GM23338 (cell line): ENCODE data around the gene RAB5IF. TPM values are rescaled to one million over a fixed set of nuclear protein-coding genes. Genes with fewer than 3 reads are reported as not detected.

Source experiments
- ATAC-seq: fragments of 200-7000 bp; cut with Tn5 transposase; 3 replicates; pipeline ENCODE4 v1.9.1; 2020
- DNase-seq: peaks from one replicate; pipeline ENCODE4 v3.0.0-alpha.2; 2015; ENCODE audit warnings: low spot score
- H2AFZ ChIP-seq: fragments of 200-600 bp; sonication (generic); 2 replicates; pipeline ENCODE4 v1.8.0; 2016; ENCODE audit warnings: antibody characterized with exemption, mild to moderate bottlenecking, moderate library complexity
- H3F3A ChIP-seq: fragments of 200-600 bp; sonication (generic); replicated peaks from 2 replicates; pipeline ENCODE4 v1.8.0; 2017; ENCODE audit warnings: antibody characterized with exemption, mixed run types, low read depth
- H3K27ac ChIP-seq: fragments of 200-600 bp; sonication (generic); 2 replicates; pipeline ENCODE4 v1.6.1; 2016; ENCODE audit warnings: low read depth
- H3K27me3 ChIP-seq: fragments of 200-600 bp; sonication (generic); 2 replicates; pipeline ENCODE4 v1.8.0; 2016; ENCODE audit warnings: mild to moderate bottlenecking, mixed run types, moderate library complexity; ENCODE audit not compliant: insufficient read depth
- H3K36me3 ChIP-seq: fragments of 200-600 bp; sonication (generic); 2 replicates; pipeline ENCODE4 v1.8.0; 2016; ENCODE audit warnings: mild to moderate bottlenecking; ENCODE audit not compliant: insufficient read depth
- H3K4me1 ChIP-seq: fragments of 200-600 bp; sonication (generic); 2 replicates; pipeline ENCODE4 v1.8.0; 2016; ENCODE audit warnings: mild to moderate bottlenecking, moderate library complexity; ENCODE audit not compliant: insufficient read depth
- H3K4me2 ChIP-seq: fragments of 200-600 bp; sonication (generic); 2 replicates; pipeline ENCODE4 v1.7.1; 2017; ENCODE audit warnings: mixed run types
- H3K4me3 ChIP-seq: fragments of 200-600 bp; sonication (generic); 2 replicates; pipeline ENCODE4 v1.6.1; 2016; ENCODE audit warnings: mixed run types
- H3K79me2 ChIP-seq: fragments of 200-600 bp; sonication (generic); replicated peaks from 2 replicates; pipeline ENCODE4 v1.8.0; 2017; ENCODE audit warnings: mild to moderate bottlenecking; ENCODE audit not compliant: insufficient read depth
- H3K9me2 ChIP-seq: fragments of 200-600 bp; sonication (generic); 2 replicates; pipeline ENCODE4 v1.8.0; 2017; ENCODE audit not compliant: insufficient read depth
- H4K20me1 ChIP-seq: fragments of 200-600 bp; sonication (generic); replicated peaks from 2 replicates; pipeline ENCODE4 v1.8.0; 2017; ENCODE audit warnings: mild to moderate bottlenecking; ENCODE audit not compliant: insufficient read depth
- H3K27ac Mint-ChIP-seq: 2 replicates; pipeline ENCODE4 v1.8.0; 2020; ENCODE audit warnings: inconsistent platforms, mild to moderate bottlenecking, moderate library complexity, mixed read lengths
- H3K27me3 Mint-ChIP-seq: 3 replicates; pipeline ENCODE4 v1.8.0; 2022; ENCODE audit warnings: low read depth, mild to moderate bottlenecking, moderate library complexity, mixed read lengths, inconsistent platforms; ENCODE audit not compliant: insufficient read depth, poor library complexity
- H3K36me3 Mint-ChIP-seq: 3 replicates; pipeline ENCODE4 v1.8.0; 2021; ENCODE audit warnings: low read depth, mild to moderate bottlenecking, inconsistent platforms, moderate library complexity, mixed read lengths
- H3K4me1 Mint-ChIP-seq: 3 replicates; pipeline ENCODE4 v1.8.0; 2020; ENCODE audit warnings: mild to moderate bottlenecking, inconsistent platforms, mixed read lengths
- H3K4me3 Mint-ChIP-seq: 3 replicates; pipeline ENCODE4 v1.8.0; 2021; ENCODE audit warnings: moderate library complexity, mild to moderate bottlenecking, inconsistent platforms, mixed read lengths
- H3K9me3 Mint-ChIP-seq: 3 replicates; pipeline ENCODE4 v1.8.0; 2020; ENCODE audit warnings: moderate library complexity, mild to moderate bottlenecking, inconsistent platforms, mixed read lengths
- CTCF ChIP-seq, 2 experiments: fragments of 200-600 bp in 1 of 2; sonication (generic) in 1 of 2; conservative IDR thresholded peaks; 2 replicates each; pipeline versions ENCODE4 v1.5.1 to v1.6.1; 2016 to 2017; ENCODE audit warnings: antibody characterized with exemption in 2 of 2, low read depth in 2 of 2, mild to moderate bottlenecking in 2 of 2, moderate library complexity in 1 of 2
- polyA plus RNA-seq: library from polyadenylated mRNA; unstranded; fragments of >200 nt; fragmentation: Nextera tagmentation; extraction: Ambion mirVana; gene quantifications from 2 replicates; pipeline ENCODE4 v1.2.1, GENCODE V29; 2016
- total RNA-seq: library from RNA; depleted of rRNA; stranded (reverse); fragments of >200 nt; shearing (Covaris generic); gene quantifications from 2 replicates; pipeline ENCODE4 v1.2.3, GENCODE V29; 2014
- TF ChIP-seq, protein P1 (sequence below): fragments of 250-450 bp; sonication (Bioruptor Pico); IDR thresholded peaks from 2 replicates; pipeline ENCODE4 v1.5.0; 2020; ENCODE audit warnings: mild to moderate bottlenecking, moderate library complexity

The RAB5IF gene
- total and polyA plus RNA-seq, 2 experiments from 2014 or later = 123 to 138 TPM

DNA sequence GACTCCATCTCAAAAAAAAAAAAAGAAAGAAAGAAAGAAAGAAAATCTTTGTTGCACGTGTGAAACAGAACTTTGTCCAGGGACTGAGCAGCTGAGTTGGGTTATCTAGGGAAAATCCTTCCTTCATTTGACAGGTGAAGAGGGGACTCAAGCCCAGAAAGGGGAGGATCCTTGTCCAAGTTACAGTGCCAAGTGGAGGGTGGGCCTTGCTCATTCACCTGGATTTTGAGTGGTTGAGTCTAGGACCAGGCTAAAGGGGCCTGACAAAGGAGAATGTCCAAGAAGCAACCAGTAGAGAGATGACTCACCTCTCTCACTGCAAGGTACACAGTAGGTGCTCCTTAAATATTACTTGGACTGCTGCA lies 29.5 kb upstream of the RAB5IF start:
- no peaks in the 10 kb centered on the region for H3K9me2 ChIP-seq
- H3K36me3 ChIP-seq = peaks cover 17% of the 10 kb centered on the region
- no peak overlapping the region for H2AFZ ChIP-seq
- DNase-seq (no peak), ATAC-seq (no peak)
- H3F3A ChIP-seq = peaks cover 6% of the 10 kb centered on the region; the same call in 1 of the 2 replicates
- no peaks in the 10 kb centered on the region for H3K9me3 Mint-ChIP-seq
- H3K36me3 Mint-ChIP-seq = peaks cover 34% of the 10 kb centered on the region
- peaks cover 27% of the 10 kb centered on the region for H3K27me3 Mint-ChIP-seq
- TF ChIP-seq, protein P1, sequence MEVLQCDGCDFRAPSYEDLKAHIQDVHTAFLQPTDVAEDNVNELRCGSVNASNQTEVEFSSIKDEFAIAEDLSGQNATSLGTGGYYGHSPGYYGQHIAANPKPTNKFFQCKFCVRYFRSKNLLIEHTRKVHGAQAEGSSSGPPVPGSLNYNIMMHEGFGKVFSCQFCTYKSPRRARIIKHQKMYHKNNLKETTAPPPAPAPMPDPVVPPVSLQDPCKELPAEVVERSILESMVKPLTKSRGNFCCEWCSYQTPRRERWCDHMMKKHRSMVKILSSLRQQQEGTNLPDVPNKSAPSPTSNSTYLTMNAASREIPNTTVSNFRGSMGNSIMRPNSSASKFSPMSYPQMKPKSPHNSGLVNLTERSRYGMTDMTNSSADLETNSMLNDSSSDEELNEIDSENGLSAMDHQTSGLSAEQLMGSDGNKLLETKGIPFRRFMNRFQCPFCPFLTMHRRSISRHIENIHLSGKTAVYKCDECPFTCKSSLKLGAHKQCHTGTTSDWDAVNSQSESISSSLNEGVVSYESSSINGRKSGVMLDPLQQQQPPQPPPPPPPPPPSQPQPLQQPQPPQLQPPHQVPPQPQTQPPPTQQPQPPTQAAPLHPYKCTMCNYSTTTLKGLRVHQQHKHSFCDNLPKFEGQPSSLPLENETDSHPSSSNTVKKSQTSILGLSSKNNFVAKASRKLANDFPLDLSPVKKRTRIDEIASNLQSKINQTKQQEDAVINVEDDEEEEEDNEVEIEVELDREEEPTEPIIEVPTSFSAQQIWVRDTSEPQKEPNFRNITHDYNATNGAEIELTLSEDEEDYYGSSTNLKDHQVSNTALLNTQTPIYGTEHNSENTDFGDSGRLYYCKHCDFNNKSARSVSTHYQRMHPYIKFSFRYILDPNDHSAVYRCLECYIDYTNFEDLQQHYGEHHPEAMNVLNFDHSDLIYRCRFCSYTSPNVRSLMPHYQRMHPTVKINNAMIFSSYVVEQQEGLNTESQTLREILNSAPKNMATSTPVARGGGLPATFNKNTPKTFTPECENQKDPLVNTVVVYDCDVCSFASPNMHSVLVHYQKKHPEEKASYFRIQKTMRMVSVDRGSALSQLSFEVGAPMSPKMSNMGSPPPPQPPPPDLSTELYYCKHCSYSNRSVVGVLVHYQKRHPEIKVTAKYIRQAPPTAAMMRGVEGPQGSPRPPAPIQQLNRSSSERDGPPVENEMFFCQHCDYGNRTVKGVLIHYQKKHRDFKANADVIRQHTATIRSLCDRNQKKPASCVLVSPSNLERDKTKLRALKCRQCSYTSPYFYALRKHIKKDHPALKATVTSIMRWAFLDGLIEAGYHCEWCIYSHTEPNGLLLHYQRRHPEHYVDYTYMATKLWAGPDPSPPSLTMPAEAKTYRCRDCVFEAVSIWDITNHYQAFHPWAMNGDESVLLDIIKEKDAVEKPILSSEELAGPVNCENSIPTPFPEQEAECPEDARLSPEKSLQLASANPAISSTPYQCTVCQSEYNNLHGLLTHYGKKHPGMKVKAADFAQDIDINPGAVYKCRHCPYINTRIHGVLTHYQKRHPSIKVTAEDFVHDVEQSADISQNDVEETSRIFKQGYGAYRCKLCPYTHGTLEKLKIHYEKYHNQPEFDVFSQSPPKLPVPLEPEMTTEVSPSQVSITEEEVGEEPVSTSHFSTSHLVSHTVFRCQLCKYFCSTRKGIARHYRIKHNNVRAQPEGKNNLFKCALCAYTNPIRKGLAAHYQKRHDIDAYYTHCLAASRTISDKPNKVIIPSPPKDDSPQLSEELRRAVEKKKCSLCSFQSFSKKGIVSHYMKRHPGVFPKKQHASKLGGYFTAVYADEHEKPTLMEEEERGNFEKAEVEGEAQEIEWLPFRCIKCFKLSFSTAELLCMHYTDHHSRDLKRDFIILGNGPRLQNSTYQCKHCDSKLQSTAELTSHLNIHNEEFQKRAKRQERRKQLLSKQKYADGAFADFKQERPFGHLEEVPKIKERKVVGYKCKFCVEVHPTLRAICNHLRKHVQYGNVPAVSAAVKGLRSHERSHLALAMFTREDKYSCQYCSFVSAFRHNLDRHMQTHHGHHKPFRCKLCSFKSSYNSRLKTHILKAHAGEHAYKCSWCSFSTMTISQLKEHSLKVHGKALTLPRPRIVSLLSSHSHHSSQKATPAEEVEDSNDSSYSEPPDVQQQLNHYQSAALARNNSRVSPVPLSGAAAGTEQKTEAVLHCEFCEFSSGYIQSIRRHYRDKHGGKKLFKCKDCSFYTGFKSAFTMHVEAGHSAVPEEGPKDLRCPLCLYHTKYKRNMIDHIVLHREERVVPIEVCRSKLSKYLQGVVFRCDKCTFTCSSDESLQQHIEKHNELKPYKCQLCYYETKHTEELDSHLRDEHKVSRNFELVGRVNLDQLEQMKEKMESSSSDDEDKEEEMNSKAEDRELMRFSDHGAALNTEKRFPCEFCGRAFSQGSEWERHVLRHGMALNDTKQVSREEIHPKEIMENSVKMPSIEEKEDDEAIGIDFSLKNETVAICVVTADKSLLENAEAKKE (CRISPR knock-in tag) = no peak
- peak overlapping the region; percentile 96; the same call in 1 of the 2 replicates for H3K4me2 ChIP-seq
- H3K4me1 Mint-ChIP-seq = peaks cover 36% of the 10 kb centered on the region
- H3K27ac ChIP-seq = no peak overlapping the region
- no peaks in the 10 kb centered on the region for H3K27me3 ChIP-seq
- H3K27ac Mint-ChIP-seq = no peak overlapping the region
- H3K4me3 Mint-ChIP-seq = peak overlapping the region; percentile 94; the same call in 2 of the 3 replicates
- H3K79me2 ChIP-seq = peaks cover 50% of the 10 kb centered on the region
- H4K20me1 ChIP-seq = peaks cover 20% of the 10 kb centered on the region
- H3K4me1 ChIP-seq = peaks cover 22% of the 10 kb centered on the region
- peak overlapping the region; percentile 92 for H3K4me3 ChIP-seq

- H3K27ac Mint-ChIP-seq = no peak overlapping the region
- H3K4me3 ChIP-seq = no peak overlapping the region
- peaks cover 20% of the 10 kb centered on the region for H3K4me1 ChIP-seq
- no peaks in the 10 kb centered on the region for H3K27me3 ChIP-seq
- peaks cover 22% of the 10 kb centered on the region for H3K36me3 ChIP-seq
- no peak overlapping the region for H3K4me2 ChIP-seq
- no peak for DNase-seq
- no peak for ATAC-seq
- peaks cover 20% of the 10 kb centered on the region for H4K20me1 ChIP-seq
- 0 out of 2 replicates have a peak, but pooled peaks cover 2% of the 10 kb centered on the region for H3F3A ChIP-seq
- H3K9me2 ChIP-seq = no peaks in the 10 kb centered on the region
- peaks cover 16% of the 10 kb centered on the region for H3K27me3 Mint-ChIP-seq
- H3K27ac ChIP-seq = no peak overlapping the region
- H3K9me3 Mint-ChIP-seq = no peaks in the 10 kb centered on the region; the same call in 2 of the 3 replicates
- peaks cover 50% of the 10 kb centered on the region for H3K79me2 ChIP-seq
- no peak overlapping the region for H3K4me3 Mint-ChIP-seq
- peaks cover 29% of the 10 kb centered on the region for H3K4me1 Mint-ChIP-seq
- no peak overlapping the region for H2AFZ ChIP-seq
- peaks cover 52% of the 10 kb centered on the region for H3K36me3 Mint-ChIP-seq
- no peak for TF ChIP-seq CTCF (conservative IDR thresholded peaks at IDR 0.05; ENCODE audit: low read depth in 2 of 2)
- TF ChIP-seq, protein P1 (CRISPR knock-in tag) = no peak
These were observed 27.1 kb upstream of the RAB5IF start for GRCh38 chr20:36578356-36579041.
